Activated CD8-positive, alpha-beta memory T cell treated with anti-CD3 and anti-CD28 coated beads, Interleukin-2, amount 50 U/mL, for 24 hours (primary cell): ENCODE data around the gene NSMCE4A.
"Not testable (repeated sequence)": the region's sequence is repeated elsewhere in the genome, so short reads cannot be mapped to it uniquely, and the experiment has no call there.

Experiments used
- DNase-seq: peaks from one replicate; pipeline ENCODE4 v3.0.0-alpha.2; 2020; ENCODE audit errors: extremely low read depth

The NSMCE4A gene

GRCh38 chr10:121988361-121989324 lies 13.6 kb upstream of the NSMCE4A start, which contains the start of gene TACC2:
TSS of gene TACC2 (plus strand) at chr10:121989163. CDS start at chr10:122021982, 32,819 bp downstream.
- DNase-seq, result no peak

- no peak for DNase-seq
These were observed 9.4 kb upstream of the NSMCE4A start for GRCh38 chr10:121984463-121984862.

- no peak for DNase-seq
These were observed 8.8 kb upstream of the NSMCE4A start for GRCh38 chr10:121983852-121984251.

GRCh38 chr10:121981346-121981745 lies 6.3 kb upstream of the NSMCE4A start:
- DNase-seq, result no peak

- no peak for DNase-seq
These were observed 3.5 kb upstream of the NSMCE4A start for GRCh38 chr10:121978511-121978910.

- DNase-seq, result no peak
These were observed 1.6 kb upstream of the NSMCE4A start for GRCh38 chr10:121976607-121977006.

- DNase-seq, result no peak
These were observed 474 bp upstream of the NSMCE4A start for GRCh38 chr10:121975295-121976086.

GRCh38 chr10:121974019-121974534 lies 940 bp downstream of the NSMCE4A start:
- no peak for DNase-seq

GRCh38 chr10:121969086-121969485 lies 5.9 kb downstream of the NSMCE4A start:
- DNase-seq, result not testable (repeated sequence)

GRCh38 chr10:121965996-121966395 lies 9.0 kb downstream of the NSMCE4A start:
- no peak for DNase-seq

- DNase-seq, result no peak
These were observed 13.6 kb downstream of the NSMCE4A start for GRCh38 chr10:121961456-121961855.

GRCh38 chr10:121959671-121960070 lies 15.3 kb downstream of the NSMCE4A start:
- no peak for DNase-seq

GRCh38 chr10:121956111-121957061 lies 18.6 kb downstream of the NSMCE4A start:
- no peak for DNase-seq

GRCh38 chr10:121952226-121952625 lies 22.8 kb downstream of the NSMCE4A start:
- DNase-seq, result no peak

GRCh38 chr10:121949451-121949850 lies 25.6 kb downstream of the NSMCE4A start:
- no peak for DNase-seq

GRCh38 chr10:121949049-121949448 lies 26.0 kb downstream of the NSMCE4A start:
- no peak for DNase-seq

- no peak for DNase-seq
These were observed 27.4 kb downstream of the NSMCE4A start for GRCh38 chr10:121947343-121948330.

- no peak for DNase-seq
These were observed 32.1 kb downstream of the NSMCE4A start for GRCh38 chr10:121942749-121943416.

GRCh38 chr10:121941532-121941931 lies 33.5 kb downstream of the NSMCE4A start:
- no peak for DNase-seq
